GM18505 (cell line): ENCODE measurements around the gene NGLY1.

Source experiments
- ATAC-seq: cut with Tn5 transposase; IDR thresholded peaks from one replicate; pipeline ENCODE4 v1.9.1; 2021; ENCODE audit not compliant: unreplicated experiment
- POLR2A ChIP-seq: IDR thresholded peaks from 4 replicates; pipeline ENCODE4 v1.6.1; 2011; ENCODE audit warnings: borderline replicate concordance; ENCODE audit not compliant: insufficient read depth, insufficient read length; ENCODE audit errors: extremely low read depth

The NGLY1 gene

GRCh38 chr3:25679642-25680302, 103.5 kb downstream of the NGLY1 start:
- TF ChIP-seq POLR2A = no peak
- ATAC-seq = no peak

GRCh38 chr3:25679166-25679565, 104.1 kb downstream of the NGLY1 start:
- no peak for TF ChIP-seq POLR2A
- no peak for ATAC-seq

DNA sequence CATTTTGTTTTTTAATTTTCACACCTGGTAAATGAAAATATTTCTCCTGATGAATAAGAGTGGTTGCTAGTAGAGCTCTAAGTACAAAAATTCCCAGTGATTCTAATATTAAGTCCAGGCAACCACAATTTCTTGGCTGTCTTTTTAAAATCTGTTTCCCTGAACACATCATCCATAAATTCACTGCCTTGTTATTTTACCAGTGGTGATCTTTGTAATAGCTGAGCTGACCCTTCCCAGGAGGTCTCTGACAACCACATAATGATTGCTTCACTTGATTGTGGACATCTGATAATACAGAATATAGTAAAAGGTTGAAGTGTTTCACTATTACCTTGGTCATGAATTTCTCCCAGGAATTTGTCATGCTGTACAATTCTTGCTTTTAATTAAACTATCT, 104.7 kb downstream of the NGLY1 start:
- TF ChIP-seq POLR2A = no peak
- no peak for ATAC-seq

DNA sequence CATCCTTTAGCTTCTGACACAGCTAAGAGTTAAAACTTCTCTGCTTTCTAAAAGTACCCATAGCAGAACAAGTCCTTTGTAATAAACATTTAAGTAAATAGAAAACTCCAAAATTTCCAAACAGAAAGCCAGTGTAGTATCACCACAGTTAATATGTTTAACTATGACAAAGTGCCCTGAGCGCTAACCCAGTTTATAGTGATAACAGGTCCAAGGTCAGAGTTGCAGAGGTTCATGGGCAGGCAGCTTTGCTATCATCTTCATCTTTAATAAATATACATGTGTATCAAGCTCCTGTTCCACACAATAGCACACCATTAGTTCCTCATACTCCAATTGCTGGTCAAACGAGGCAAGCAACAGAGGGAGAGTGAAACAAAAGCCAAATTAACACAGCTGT, 106.1 kb downstream of the NGLY1 start:
- ATAC-seq = no peak

GRCh38 chr3:25674670-25675069, 108.6 kb downstream of the NGLY1 start:
- ATAC-seq = no peak
- no peak for TF ChIP-seq POLR2A

More for the DNA sequence above, 106.1 kb downstream of the NGLY1 start:
- TF ChIP-seq POLR2A = no peak

DNA sequence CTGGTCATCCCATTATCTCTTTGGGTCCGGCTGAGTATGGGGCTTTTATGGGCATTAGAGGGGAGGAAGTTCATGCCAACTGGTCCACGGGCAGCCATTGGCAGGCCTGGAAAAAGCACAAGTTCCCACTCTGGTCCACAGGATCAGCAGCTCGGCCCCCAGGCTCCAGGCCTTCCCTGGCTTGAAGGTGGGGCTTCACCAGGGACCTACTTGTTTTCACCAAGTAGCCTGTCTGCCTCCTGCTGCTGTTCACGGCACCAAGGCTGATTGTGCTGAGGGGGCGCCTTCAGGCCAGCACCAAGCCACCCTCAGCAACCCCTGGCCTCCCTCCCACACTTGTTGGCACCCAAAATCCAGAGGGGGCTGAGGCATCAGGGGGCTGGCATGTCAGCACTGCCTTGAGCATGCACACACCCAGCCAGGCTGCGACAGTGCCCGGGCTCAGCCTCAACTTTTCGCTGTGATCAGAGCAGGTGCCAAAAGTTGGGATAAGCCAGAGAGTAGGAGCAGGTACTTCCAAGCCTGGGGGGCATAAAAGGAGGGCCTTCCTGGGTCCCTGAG, 109.4 kb downstream of the NGLY1 start:
- ATAC-seq = no peak
- TF ChIP-seq POLR2A = no peak
